Dendritic cell treated with granulocyte-macrophage colony-stimulating factor and Interleukin-4, amounts not matched to agents 40 ng/mL and 50 ng/mL, for 4 days (primary cell): Measurements from ENCODE around the gene PRKAA1.
"Not testable (repeated sequence)": the region's sequence is repeated elsewhere in the genome, so short reads cannot be mapped to it uniquely, and the experiment has no call there.

Experiments used
- H3K27ac Mint-ChIP-seq: one replicate; pipeline ENCODE4 v1.8.0; 2022; ENCODE audit warnings: mild to moderate bottlenecking, mixed read lengths
- H3K27me3 Mint-ChIP-seq: one replicate; pipeline ENCODE4 v1.8.0; 2022; ENCODE audit warnings: mild to moderate bottlenecking, mixed read lengths
- H3K36me3 Mint-ChIP-seq: one replicate; pipeline ENCODE4 v1.8.0; 2022; ENCODE audit warnings: low read depth, mixed read lengths
- H3K4me1 Mint-ChIP-seq: one replicate; pipeline ENCODE4 v1.8.0; 2022; ENCODE audit warnings: low read depth, mixed read lengths
- H3K4me3 Mint-ChIP-seq: one replicate; pipeline ENCODE4 v1.8.0; 2022; ENCODE audit warnings: mild to moderate bottlenecking, moderate library complexity, mixed read lengths
- H3K9me3 Mint-ChIP-seq: one replicate; pipeline ENCODE4 v1.8.0; 2022; ENCODE audit warnings: mixed read lengths
- intact Hi-C: fragments of 100-400 bp; cut with micrococcal nuclease; formaldehyde crosslinking; loops from one replicate; pipeline ENCODE4 v1.15.0; 2022

Gene PRKAA1

GRCh38 chr5:40710575-40710974, 87.6 kb downstream of the PRKAA1 start:
- intact Hi-C loops, H3K4me3 Mint-ChIP-seq, H3K27ac Mint-ChIP-seq, H3K27me3 Mint-ChIP-seq, H3K4me1 Mint-ChIP-seq: not testable (repeated sequence)
- peaks cover 33% of the 10 kb centered on the region for H3K36me3 Mint-ChIP-seq
- H3K9me3 Mint-ChIP-seq: peaks cover 18% of the 10 kb centered on the region
